Neural progenitor cell (in vitro differentiated cells): ENCODE results near the gene FAM209A.

Experiments used
- CTCF ChIP-seq: fragments of 200-600 bp; sonication (generic); IDR thresholded peaks from 2 replicates; pipeline ENCODE4 v1.5.1; 2017; ENCODE audit warnings: antibody characterized with exemption, mild to moderate bottlenecking
- EZH2 ChIP-seq: fragments of 200-600 bp; sonication (generic); IDR thresholded peaks from 2 replicates; pipeline ENCODE4 v1.6.1; 2017; ENCODE audit warnings: antibody characterized with exemption, mild to moderate bottlenecking, moderate library complexity

GRCh38 chr20:56503916-56504315 is 20.6 kb upstream of the FAM209A start:
- no peak for TF ChIP-seq CTCF
- no peak for TF ChIP-seq EZH2
